Calu3 (cell line): Measurements from ENCODE around the gene RIMS3. TPM values are rescaled to one million over a fixed set of nuclear protein-coding genes. Genes with fewer than 3 reads are reported as not detected.
"Not testable (repeated sequence)": the region's sequence is repeated elsewhere in the genome, so short reads cannot be mapped to it uniquely, and the experiment has no call there.

ENCODE experiments used
- BruUV-seq: library from RNA; stranded (reverse); fragments of 400-500 nt; replicated peaks from 2 replicates; lab custom pipeline; 2021; lab: Mats Ljungman, UMichigan
- CTCF ChIA-PET: fragments of 300-600 bp; sonication (Branson Sonifier 250); formaldehyde crosslinking; loops from one replicate; lab custom pipeline; 2022; ENCODE audit warnings: antibody characterized with exemption; lab: Charles Lee
- DNase-seq: peaks from one replicate; pipeline ENCODE4 v3.0.0; 2022
- H3K27ac Mint-ChIP-seq: one replicate; pipeline ENCODE4 v1.8.0; 2022; ENCODE audit warnings: mixed read lengths; ENCODE audit not compliant: unreplicated experiment
- H3K27me3 Mint-ChIP-seq: one replicate; pipeline ENCODE4 v1.8.0; 2022; ENCODE audit warnings: mixed read lengths; ENCODE audit not compliant: unreplicated experiment
- H3K36me3 Mint-ChIP-seq: one replicate; pipeline ENCODE4 v1.8.0; 2022; ENCODE audit warnings: mild to moderate bottlenecking, moderate library complexity, mixed read lengths; ENCODE audit not compliant: insufficient read depth, unreplicated experiment
- H3K4me1 Mint-ChIP-seq: one replicate; pipeline ENCODE4 v1.8.0; 2022; ENCODE audit warnings: mild to moderate bottlenecking, low read depth, mixed read lengths; ENCODE audit not compliant: unreplicated experiment
- H3K4me3 Mint-ChIP-seq: one replicate; pipeline ENCODE4 v1.8.0; 2022; ENCODE audit warnings: mild to moderate bottlenecking, low read depth, moderate library complexity, mixed read lengths; ENCODE audit not compliant: unreplicated experiment
- H3K9me3 Mint-ChIP-seq: one replicate; pipeline ENCODE4 v1.8.0; 2022; ENCODE audit warnings: low read depth, mixed read lengths; ENCODE audit not compliant: unreplicated experiment
- CTCF ChIP-seq: fragments of 200-600 bp; IDR thresholded peaks from one replicate; pipeline ENCODE4 v1.8.0; 2022; ENCODE audit warnings: antibody characterized with exemption; ENCODE audit not compliant: unreplicated experiment
- intact Hi-C: fragments of 100-400 bp; cut with micrococcal nuclease; formaldehyde crosslinking; loops from one replicate; pipeline ENCODE4 v1.10.0; 2022; ENCODE audit not compliant: unreplicated experiment
- total RNA-seq: library from RNA; stranded (reverse); gene quantifications from 2 replicates; pipeline ENCODE4 v1.2.3, GENCODE V29; 2022

RIMS3 gene
- total RNA-seq, 1 experiment from 2014 or later: 1.3 TPM

GRCh38 chr1:40582116-40582515 is 83.4 kb downstream of the RIMS3 start:
- H3K4me3 Mint-ChIP-seq: no peak overlapping the region
- H3K9me3 Mint-ChIP-seq: no peaks in the 10 kb centered on the region
- CTCF ChIA-PET: no interaction called here
- DNase-seq: no peak
- H3K4me1 Mint-ChIP-seq: no peaks in the 10 kb centered on the region
- peaks cover 26% of the 10 kb centered on the region for H3K27me3 Mint-ChIP-seq
- TF ChIP-seq CTCF: no peak
- no peak overlapping the region for H3K27ac Mint-ChIP-seq
- intact Hi-C loops: no loop called here
- H3K36me3 Mint-ChIP-seq: no peaks in the 10 kb centered on the region
- BruUV-seq: no TSS peak

- BruUV-seq: no TSS peak
- Mint-ChIP-seq H3K9me3 (no peaks in the 10 kb centered on the region), H3K27me3 (peaks cover 10% of the 10 kb centered on the region), H3K4me3 (no peak overlapping the region), H3K36me3 (no peaks in the 10 kb centered on the region), H3K27ac (no peak overlapping the region), H3K4me1 (no peaks in the 10 kb centered on the region)
- intact Hi-C loops: no loop called here
- no peak for TF ChIP-seq CTCF
- no peak for DNase-seq
- CTCF ChIA-PET: interaction anchor here (0.7 kb wide), 1 partner anchor 91 kb away, joined by 4 read pairs; no protein-coding TSS in a partner anchor
Measured at GRCh38 chr1:40575336-40575735, 90.1 kb downstream of the RIMS3 start.

- CTCF ChIA-PET: interaction anchor here (0.7 kb wide), 1 partner anchor 91 kb away, joined by 4 read pairs; no protein-coding TSS in a partner anchor
- H3K27me3 Mint-ChIP-seq, DNase-seq, H3K27ac Mint-ChIP-seq, H3K4me1 Mint-ChIP-seq, BruUV-seq, H3K4me3 Mint-ChIP-seq, H3K36me3 Mint-ChIP-seq, H3K9me3 Mint-ChIP-seq, intact Hi-C loops: not testable (repeated sequence)
Measured at GRCh38 chr1:40574805-40575204, 90.7 kb downstream of the RIMS3 start.

Other genes starting within 250 kb of the RIMS3 start
- gene ZFP69B, start 215.2 kb downstream of the RIMS3 start, total RNA-seq: 4.5 and 5.1 TPM in 2 replicates
- gene ZFP69, start 188.4 kb downstream of the RIMS3 start, total RNA-seq: 2.7 and 2.9 TPM in 2 replicates
- gene EXO5, start 156.9 kb downstream of the RIMS3 start, total RNA-seq: 11.7 and 12.2 TPM in 2 replicates
- 4.5 and 5.1 TPM in 2 replicates for gene ZNF684, start 134.0 kb downstream of the RIMS3 start, total RNA-seq
- 65.5 and 66.0 TPM in 2 replicates for gene NFYC, start 26.0 kb upstream of the RIMS3 start, total RNA-seq
- 0.92 and 1.4 TPM in 2 replicates for gene KCNQ4, start 118.1 kb upstream of the RIMS3 start, total RNA-seq
- gene CITED4, start 196.7 kb upstream of the RIMS3 start, total RNA-seq: 81.2 and 85.2 TPM in 2 replicates